HG02885 (cell line): ENCODE measurements around the gene DNASE2.

Experiments
- ATAC-seq: cut with Tn5 transposase; IDR thresholded peaks from one replicate; pipeline ENCODE4 v1.9.1; 2021; ENCODE audit warnings: mild to moderate bottlenecking; ENCODE audit not compliant: unreplicated experiment, poor library complexity

Gene DNASE2

DNA sequence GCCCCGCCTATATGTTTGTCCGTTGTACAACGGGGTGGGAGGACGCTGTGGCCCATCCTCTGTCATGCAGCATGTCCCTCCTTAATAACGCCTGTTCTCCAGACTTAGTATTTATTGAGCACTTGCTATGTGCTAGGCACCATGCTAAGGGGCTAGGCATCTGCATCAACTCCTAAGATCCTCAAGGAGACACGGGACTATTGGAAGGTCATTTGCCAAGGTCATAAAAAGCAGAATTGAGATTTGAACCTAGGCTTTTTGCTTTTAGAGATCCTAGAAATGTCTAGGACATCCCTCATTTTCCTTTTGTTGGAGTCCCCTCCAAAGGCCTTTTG is 44.8 kb downstream of the DNASE2 start:
- ATAC-seq = no peak

DNA sequence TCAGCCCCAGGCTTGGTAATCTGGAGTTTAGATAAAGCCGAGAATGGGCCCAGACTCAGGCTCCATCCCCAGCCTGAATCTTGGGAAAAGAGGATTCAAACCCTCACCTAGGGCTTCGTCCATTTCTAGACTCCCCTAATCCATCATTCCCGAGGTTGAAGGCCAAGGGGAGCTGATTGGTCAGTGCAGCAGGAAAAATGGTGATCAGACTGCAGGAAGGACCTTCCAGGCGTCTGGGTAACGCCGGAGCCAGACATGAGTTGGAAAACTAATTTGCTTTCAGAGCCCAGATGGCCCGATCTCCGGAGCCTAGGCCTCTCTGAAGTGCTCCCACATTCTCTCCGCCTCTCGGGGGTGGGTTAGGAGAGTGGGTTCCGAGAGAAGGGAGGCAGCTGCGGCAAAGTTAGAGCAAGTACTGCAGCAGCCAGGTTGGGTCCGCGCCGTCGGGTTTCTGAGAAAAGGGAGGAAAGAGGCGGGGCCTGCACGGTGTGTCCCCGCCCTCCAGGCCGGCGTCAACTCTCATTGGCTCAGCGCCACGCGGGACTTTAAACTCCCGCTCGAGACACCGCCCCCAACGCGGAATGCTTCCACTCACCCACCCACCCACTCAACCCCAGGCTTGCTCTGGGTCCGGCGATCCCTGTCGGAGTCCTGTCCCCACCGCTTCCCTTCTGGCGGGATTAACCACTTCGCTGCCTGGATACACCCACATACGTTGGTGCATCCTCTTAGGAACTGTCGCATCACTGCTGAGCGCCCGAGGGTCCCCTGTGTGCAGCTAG is 46.1 kb downstream of the DNASE2 start:
- no peak for ATAC-seq

DNA sequence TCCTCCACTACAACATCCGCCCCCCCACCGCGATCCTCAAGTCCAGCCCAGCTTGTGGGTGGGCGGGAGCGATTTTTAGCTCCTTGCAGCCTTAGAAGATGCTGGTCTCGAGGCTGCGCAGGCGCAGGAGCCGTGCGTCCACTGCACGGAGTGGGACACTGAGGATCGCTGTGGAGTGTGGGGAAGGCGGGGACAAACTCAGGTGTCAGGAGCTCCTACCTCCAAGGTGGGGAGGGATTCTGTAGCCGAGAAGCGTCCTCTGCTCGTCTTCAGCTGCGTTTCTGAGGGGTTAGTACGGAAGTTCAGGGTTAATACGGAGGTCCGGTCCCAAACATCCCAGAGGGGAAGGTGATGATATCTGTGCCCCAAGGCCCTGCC is 46.7 kb downstream of the DNASE2 start, which contains the start of gene RTBDN:
Gene RTBDN, minus strand, starts transcription at position 14 of the 378 bp plus-strand sequence. CDS start 4,600 bp downstream, outside the sequence.
- no peak for ATAC-seq

DNA sequence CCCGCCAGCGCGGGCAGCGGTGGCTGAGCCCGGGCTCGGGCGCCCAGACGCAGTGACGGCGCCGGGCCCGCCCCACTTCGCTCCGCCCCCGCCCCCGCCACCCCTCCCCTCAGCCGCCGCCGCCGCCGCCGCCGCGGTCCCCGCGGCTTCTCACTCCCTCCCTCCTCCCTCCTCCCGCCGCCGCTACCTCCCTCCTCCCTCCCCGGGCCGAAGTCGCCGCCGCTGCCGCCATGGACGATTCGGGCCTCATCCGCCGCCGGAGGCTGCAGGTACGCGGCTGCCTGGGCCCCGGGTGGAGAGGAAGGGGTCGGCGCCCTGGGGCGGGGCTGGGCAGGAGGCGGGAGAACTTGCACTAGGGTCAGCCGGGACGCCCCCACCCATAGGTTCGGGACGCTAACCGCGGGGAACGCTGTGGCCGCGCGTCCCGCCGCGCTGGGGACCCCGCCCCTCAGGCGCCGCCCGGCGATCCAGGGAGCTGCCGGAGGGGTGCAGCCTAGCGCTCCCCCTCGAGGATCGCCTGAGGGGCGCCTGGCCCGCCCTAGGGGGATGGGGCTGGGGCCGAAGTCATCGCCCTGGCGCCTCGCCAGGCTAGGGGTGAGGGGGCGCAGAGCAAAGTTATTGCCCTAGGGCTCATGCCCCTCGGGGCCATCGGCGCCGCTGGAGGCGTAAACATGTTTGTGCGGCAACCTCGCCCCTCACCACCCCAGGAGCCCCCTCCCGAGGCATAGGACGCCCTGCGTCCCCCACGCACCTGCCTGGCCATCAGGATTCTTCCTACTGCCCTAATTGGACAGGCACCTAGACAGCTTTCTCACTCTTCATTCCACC is 47.3 kb downstream of the DNASE2 start:
- no peak for ATAC-seq

DNA sequence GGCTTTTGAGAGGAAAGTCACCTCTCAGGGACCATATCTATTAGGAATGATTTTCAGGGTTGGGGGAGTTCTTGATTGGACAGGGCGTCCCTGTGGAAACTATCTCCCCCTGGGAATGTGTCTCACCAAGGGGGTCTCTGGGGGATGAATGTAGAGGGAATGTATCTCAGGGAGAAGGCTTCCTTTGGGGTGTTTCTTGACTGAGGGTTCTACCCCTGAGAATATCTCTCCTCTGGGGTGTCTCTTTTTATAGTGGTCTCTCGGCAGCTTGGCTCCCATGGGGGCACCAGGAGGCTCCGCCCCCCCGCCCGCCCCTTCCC is 47.9 kb downstream of the DNASE2 start:
- ATAC-seq = no peak

DNA sequence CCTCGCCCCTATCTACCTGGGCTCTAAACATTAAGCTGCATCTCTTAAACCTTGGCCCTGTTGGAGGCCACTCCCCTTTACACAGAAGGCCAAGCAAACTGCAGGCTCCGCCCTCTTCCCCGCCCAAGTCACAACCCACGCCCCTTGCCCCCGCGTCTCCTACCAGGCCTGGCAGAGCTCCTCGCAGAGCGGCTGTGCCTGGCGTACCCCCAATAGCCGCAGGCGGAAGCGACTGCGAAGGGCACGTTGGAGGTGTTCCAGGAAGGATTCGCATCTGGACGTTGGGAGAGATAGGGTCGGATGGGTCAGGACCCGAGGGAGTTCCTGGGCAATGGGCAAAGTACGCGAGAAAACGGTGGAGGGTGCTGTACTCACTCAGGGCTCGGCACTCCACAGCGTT is 52.8 kb downstream of the DNASE2 start:
- ATAC-seq = no peak

DNA sequence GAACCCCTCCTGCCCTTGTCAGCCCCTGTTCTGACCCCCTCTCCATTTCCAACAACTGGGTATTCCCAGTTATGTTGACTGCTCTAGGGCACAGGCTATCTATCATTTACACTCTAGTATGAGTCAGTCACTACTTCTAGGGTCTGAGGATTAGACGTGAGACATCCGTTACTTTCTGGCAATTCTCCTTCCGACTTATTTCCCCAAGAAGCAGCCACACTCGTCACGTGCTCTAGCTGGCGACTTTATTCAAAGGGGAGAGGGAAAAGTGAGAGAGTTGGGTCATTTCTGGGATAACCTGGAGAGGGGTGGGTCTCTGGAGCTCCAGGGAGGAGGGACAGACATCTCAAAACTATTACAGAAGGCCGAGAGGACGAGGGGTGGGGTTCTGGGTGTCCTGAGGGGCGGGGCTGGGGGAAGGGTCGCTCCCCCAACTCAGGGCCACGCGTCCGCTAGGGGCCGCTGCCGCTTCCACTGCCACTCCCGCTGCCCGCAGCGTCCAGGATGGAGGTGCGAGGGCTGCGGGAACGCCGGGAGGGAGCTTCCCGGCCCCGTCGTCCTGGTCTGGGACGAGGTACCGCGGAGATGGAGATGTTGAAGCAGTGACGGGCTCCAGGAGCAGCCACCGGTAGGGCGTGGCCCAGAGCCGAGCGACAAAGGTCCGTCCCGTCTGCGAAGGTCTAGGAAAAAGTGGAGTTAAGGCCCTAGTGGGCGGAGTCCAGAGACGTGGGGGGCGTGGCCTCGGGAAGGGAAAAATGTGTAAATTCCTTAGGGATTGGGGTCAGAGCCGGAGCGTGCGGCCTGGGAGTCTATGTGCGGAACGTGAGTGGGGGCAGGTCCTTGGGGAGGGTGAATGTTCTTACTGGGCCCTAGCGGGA is 55.8 kb downstream of the DNASE2 start:
- ATAC-seq = no peak
